ENCODE data around the gene ZNF385B. TPM values are rescaled to one million over a fixed set of nuclear protein-coding genes. Genes with fewer than 3 reads are reported as not detected.

The ZNF385B gene
- total and polyA plus RNA-seq, 9 of the 15 experiments (the other 6 are each of a cell fraction or from before 2014, with no cell fraction given) = 0.50 TPM; not detected in 8

- CTCF ChIA-PET (ENCODE audit: low intra/inter-chr PET ratio) = no interaction called here
- intact Hi-C loops (cut with micrococcal nuclease) (no loop called here), in situ Hi-C loops (cut with MboI) (no loop called here)
- no peak overlapping the region for H3K4me3 ChIP-seq
- ATAC-seq = no peak
- H3K27ac ChIP-seq (ENCODE audit: extremely low read depth, low read depth, low read length) = no peak overlapping the region
- H3K27me3 ChIP-seq (ENCODE audit: control insufficient read depth in 2 of 2, insufficient read depth in 2 of 2, low read length in 2 of 2) = no peaks in the 10 kb centered on the region
- no peak for DNase-seq (ENCODE audit: extremely low read depth in 1 of 4, low spot score in 3 of 4)
- no peak for FAIRE-seq
- H3K9me3 ChIP-seq (replicated peaks; ENCODE audit: control insufficient read depth, insufficient read depth, low read depth, low read length) = no peaks in the 10 kb centered on the region
- no peak overlapping the region for H3K9ac ChIP-seq (ENCODE audit: insufficient read depth in 1 of 2, low read depth in 2 of 2, low read length in 2 of 2)
- H3K4me2 ChIP-seq (ENCODE audit: insufficient read depth, low read length) = no peak overlapping the region
- no peaks in the 10 kb centered on the region for H3K4me1 ChIP-seq (replicated peaks in 1 of 2; ENCODE audit: control insufficient read depth in 2 of 2, insufficient read depth in 2 of 2, low read length in 2 of 2)
- no peaks in the 10 kb centered on the region for H3K79me2 ChIP-seq (ENCODE audit: control insufficient read depth, insufficient read depth, low read length)
- TF ChIP-seq USF1 (CRISPR knock-in tag; IDR thresholded peaks at IDR 0.05) = no peak
- no peak for TF ChIP-seq BRD9 (IDR thresholded peaks at IDR 0.05; ENCODE audit: low read depth, partially characterized antibody)
- no peak for TF ChIP-seq BCOR (IDR thresholded peaks at IDR 0.05)
- TF ChIP-seq, protein P1, sequence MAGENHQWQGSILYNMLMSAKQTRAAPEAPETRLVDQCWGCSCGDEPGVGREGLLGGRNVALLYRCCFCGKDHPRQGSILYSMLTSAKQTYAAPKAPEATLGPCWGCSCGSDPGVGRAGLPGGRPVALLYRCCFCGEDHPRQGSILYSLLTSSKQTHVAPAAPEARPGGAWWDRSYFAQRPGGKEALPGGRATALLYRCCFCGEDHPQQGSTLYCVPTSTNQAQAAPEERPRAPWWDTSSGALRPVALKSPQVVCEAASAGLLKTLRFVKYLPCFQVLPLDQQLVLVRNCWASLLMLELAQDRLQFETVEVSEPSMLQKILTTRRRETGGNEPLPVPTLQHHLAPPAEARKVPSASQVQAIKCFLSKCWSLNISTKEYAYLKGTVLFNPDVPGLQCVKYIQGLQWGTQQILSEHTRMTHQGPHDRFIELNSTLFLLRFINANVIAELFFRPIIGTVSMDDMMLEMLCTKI (IDR thresholded peaks at IDR 0.05; ENCODE audit: partially characterized antibody) = no peak
- no peak for TF ChIP-seq KDM1A (IDR thresholded peaks at IDR 0.05)
- TF ChIP-seq HMBOX1 (IDR thresholded peaks at IDR 0.05) = no peak
- no peak for TF ChIP-seq ARID1B (IDR thresholded peaks at IDR 0.05)
- no peak for TF ChIP-seq MAFF (IDR thresholded peaks at IDR 0.05; ENCODE audit: low read length)
- no peak for TF ChIP-seq STAG1 (CRISPR knock-in tag; IDR thresholded peaks at IDR 0.05; ENCODE audit: borderline replicate concordance)
- TF ChIP-seq IRF2 (CRISPR knock-in tag; IDR thresholded peaks at IDR 0.05) = no peak
- TF ChIP-seq ZNF347 (CRISPR knock-in tag; IDR thresholded peaks at IDR 0.05; ENCODE audit: low read depth) = no peak
- no TSS peak for BruUV-seq (replicated peaks)
- no peak overlapping the region for H2AFZ ChIP-seq (ENCODE audit: low read depth, low read length)
- POLR2A ChIA-PET = no interaction called here
- no peaks in the 10 kb centered on the region for H3K9me1 ChIP-seq (ENCODE audit: control insufficient read depth, insufficient read depth, low read length)
- H3K36me3 ChIP-seq (ENCODE audit: control insufficient read depth, insufficient read depth, low read length) = no peaks in the 10 kb centered on the region
- no peaks in the 10 kb centered on the region for H4K20me1 ChIP-seq (replicated peaks; ENCODE audit: control insufficient read depth, insufficient read depth, low read length)
Measured at GRCh38 chr2:179467111-179467510, 394.3 kb downstream of the ZNF385B start.
